WTC11 (cell line): ENCODE measurements around the gene SLC37A1. TPM values are rescaled to one million over a fixed set of nuclear protein-coding genes. Genes with fewer than 3 reads are reported as not detected.

Source experiments
- ATAC-seq: fragments of 200-7000 bp; cut with Tn5 transposase; 2 replicates; pipeline ENCODE4 v1.10.0; 2021; ENCODE audit warnings: mild to moderate bottlenecking, moderate library complexity
- CTCF ChIA-PET: fragments of 300-600 bp; sonication (Branson Sonifier 250); formaldehyde crosslinking; loops from one replicate; lab custom pipeline; 2021; ENCODE audit warnings: antibody characterized with exemption; lab: Charles Lee
- POLR2A ChIA-PET: fragments of 350-600 bp; sonication (Branson Sonifier 250); formaldehyde crosslinking; loops from one replicate; lab custom pipeline; 2021; ENCODE audit warnings: antibody characterized with exemption; lab: Charles Lee
- DNase-seq: peaks from one replicate; pipeline ENCODE4 v3.0.0; 2021; ENCODE audit warnings: low spot score
- H3K27ac Mint-ChIP-seq: 2 replicates; pipeline ENCODE4 v1.8.0; 2021; ENCODE audit warnings: mixed read lengths
- H3K27me3 Mint-ChIP-seq: 2 replicates; pipeline ENCODE4 v1.8.0; 2021; ENCODE audit warnings: low read depth, mild to moderate bottlenecking, moderate library complexity, mixed read lengths
- H3K36me3 Mint-ChIP-seq: 2 replicates; pipeline ENCODE4 v1.8.0; 2021; ENCODE audit warnings: mixed read lengths
- H3K4me1 Mint-ChIP-seq: 2 replicates; pipeline ENCODE4 v1.8.0; 2022; ENCODE audit warnings: mixed read lengths
- H3K4me3 Mint-ChIP-seq: 2 replicates; pipeline ENCODE4 v1.8.0; 2021; ENCODE audit warnings: mild to moderate bottlenecking, moderate library complexity, mixed read lengths
- H3K9me3 Mint-ChIP-seq: 2 replicates; pipeline ENCODE4 v1.8.0; 2021; ENCODE audit warnings: mixed read lengths
- CBFB ChIP-seq: sonication (generic); formaldehyde crosslinking; IDR thresholded peaks from 2 replicates; pipeline ENCODE4 v1.8.1; 2022; ENCODE audit warnings: mild to moderate bottlenecking, low read depth, missing genetic modification reagents
- FOXJ3 ChIP-seq: sonication (generic); formaldehyde crosslinking; IDR thresholded peaks from 2 replicates; pipeline ENCODE4 v1.9.0; 2021; ENCODE audit warnings: missing genetic modification reagents, mild to moderate bottlenecking, borderline replicate concordance
- FOXK1 ChIP-seq: sonication (generic); formaldehyde crosslinking; IDR thresholded peaks from 2 replicates; pipeline ENCODE4 v1.8.0; 2022; ENCODE audit warnings: mild to moderate bottlenecking, moderate library complexity, missing genetic modification reagents
- IRF2 ChIP-seq: sonication (generic); formaldehyde crosslinking; IDR thresholded peaks from 2 replicates; pipeline ENCODE4 v1.8.0; 2022; ENCODE audit warnings: low read depth, missing genetic modification reagents, borderline replicate concordance
- JAZF1 ChIP-seq: fragments of 250-450 bp; sonication (Bioruptor Pico); IDR thresholded peaks from 2 replicates; pipeline ENCODE4 v1.9.0; 2021; ENCODE audit warnings: moderate library complexity, mild to moderate bottlenecking, inconsistent platforms
- NFATC4 ChIP-seq: fragments of 250-450 bp; sonication (Bioruptor Pico); IDR thresholded peaks from 2 replicates; pipeline ENCODE4 v1.9.0; 2021; ENCODE audit warnings: mild to moderate bottlenecking
- OVOL2 ChIP-seq: fragments of 250-450 bp; sonication (Bioruptor Pico); IDR thresholded peaks from 2 replicates; pipeline ENCODE4 v1.9.0; 2021; ENCODE audit warnings: mild to moderate bottlenecking, borderline replicate concordance
- RELA ChIP-seq: sonication (generic); formaldehyde crosslinking; IDR thresholded peaks from 2 replicates; pipeline ENCODE4 v1.8.1; 2022; ENCODE audit warnings: missing genetic modification reagents, mild to moderate bottlenecking, borderline replicate concordance
- SP1 ChIP-seq: sonication (generic); formaldehyde crosslinking; conservative IDR thresholded peaks from 2 replicates; pipeline ENCODE4 v1.8.1; 2022; ENCODE audit warnings: missing genetic modification reagents
- TP53 ChIP-seq: sonication (generic); formaldehyde crosslinking; IDR thresholded peaks from 2 replicates; pipeline ENCODE4 v1.8.1; 2023; ENCODE audit warnings: mild to moderate bottlenecking, missing genetic modification reagents
- ZNF232 ChIP-seq: sonication (generic); formaldehyde crosslinking; IDR thresholded peaks from 2 replicates; pipeline ENCODE4 v1.8.0; 2022; ENCODE audit warnings: mild to moderate bottlenecking, missing genetic modification reagents
- ZNF396 ChIP-seq: fragments of 250-450 bp; sonication (Bioruptor Pico); IDR thresholded peaks from 2 replicates; pipeline ENCODE4 v1.8.0; 2021; ENCODE audit warnings: mild to moderate bottlenecking, moderate library complexity, borderline replicate concordance
- total RNA-seq: library from RNA; stranded (reverse); gene quantifications from 3 replicates; pipeline ENCODE4 v1.2.3, GENCODE V29; 2021
- TF ChIP-seq, protein P1 (sequence below): fragments of 250-450 bp; sonication (Bioruptor Pico); IDR thresholded peaks from 2 replicates; pipeline ENCODE4 v1.9.0; 2021; ENCODE audit warnings: moderate library complexity, mild to moderate bottlenecking, inconsistent platforms, borderline replicate concordance
- TF ChIP-seq, protein P2 (sequence below): sonication (generic); formaldehyde crosslinking; IDR thresholded peaks from 2 replicates; pipeline ENCODE4 v1.8.1; 2023; ENCODE audit warnings: mild to moderate bottlenecking, missing genetic modification reagents
- TF ChIP-seq, protein P3 (sequence below): sonication (generic); formaldehyde crosslinking; IDR thresholded peaks from 2 replicates; pipeline ENCODE4 v1.8.0; 2022; ENCODE audit warnings: mild to moderate bottlenecking, missing genetic modification reagents
- TF ChIP-seq, protein P4 (sequence below): sonication (generic); formaldehyde crosslinking; conservative IDR thresholded peaks from 2 replicates; pipeline ENCODE4 v1.8.1; 2023; ENCODE audit warnings: mild to moderate bottlenecking, low read depth, missing genetic modification reagents, moderate library complexity
- TF ChIP-seq, protein P5 (sequence below): fragments of 250-450 bp; sonication (Bioruptor Pico); IDR thresholded peaks from 2 replicates; pipeline ENCODE4 v1.9.0; 2021; ENCODE audit warnings: mild to moderate bottlenecking, borderline replicate concordance
- TF ChIP-seq, protein P6 (sequence below): sonication (generic); formaldehyde crosslinking; IDR thresholded peaks from 2 replicates; pipeline ENCODE4 v1.8.1; 2023; ENCODE audit warnings: mild to moderate bottlenecking, missing genetic modification reagents, borderline replicate concordance
- TF ChIP-seq, protein P7 (sequence below): sonication (generic); formaldehyde crosslinking; IDR thresholded peaks from 2 replicates; pipeline ENCODE4 v1.8.1; 2023; ENCODE audit warnings: mild to moderate bottlenecking, missing genetic modification reagents

Gene SLC37A1
- total RNA-seq, 1 experiment from 2014 or later, result 22.7 TPM

DNA sequence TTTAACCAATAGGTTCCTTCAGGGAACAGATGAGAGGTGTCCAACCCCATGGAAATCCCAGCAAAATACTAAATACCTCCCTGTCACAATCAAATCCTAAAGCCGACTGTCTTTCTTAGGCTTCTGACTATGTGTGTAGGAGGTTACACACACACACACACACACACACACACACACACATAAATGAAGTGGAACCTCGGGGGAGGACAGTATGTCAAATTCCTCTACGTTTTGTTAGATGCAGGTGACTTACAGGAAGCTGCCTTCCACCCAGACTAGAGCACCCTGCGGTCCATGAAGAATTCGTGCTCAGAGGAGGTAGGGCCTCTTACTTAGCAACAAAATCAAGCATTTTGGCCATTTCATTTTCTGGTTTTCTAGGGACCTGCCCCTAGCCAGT, 34.1 kb upstream of the SLC37A1 start:
- peaks cover 4% of the 10 kb centered on the region for H3K4me1 Mint-ChIP-seq
- TF ChIP-seq SP1 (CRISPR knock-in tag) (no peak), ZNF396 (no peak), JAZF1 (no peak), FOXK1 (CRISPR knock-in tag) (no peak), NFATC4 (no peak), FOXJ3 (no peak), ZNF232 (CRISPR knock-in tag) (no peak)
- TF ChIP-seq, protein P1, sequence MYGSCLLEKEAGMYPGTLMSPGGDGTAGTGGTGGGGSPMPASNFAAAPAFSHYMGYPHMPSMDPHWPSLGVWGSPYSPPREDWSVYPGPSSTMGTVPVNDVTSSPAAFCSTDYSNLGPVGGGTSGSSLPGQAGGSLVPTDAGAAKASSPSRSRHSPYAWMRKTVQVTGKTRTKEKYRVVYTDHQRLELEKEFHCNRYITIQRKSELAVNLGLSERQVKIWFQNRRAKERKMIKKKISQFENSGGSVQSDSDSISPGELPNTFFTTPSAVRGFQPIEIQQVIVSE (CRISPR knock-in tag), result no peak
- TF ChIP-seq, protein P2, sequence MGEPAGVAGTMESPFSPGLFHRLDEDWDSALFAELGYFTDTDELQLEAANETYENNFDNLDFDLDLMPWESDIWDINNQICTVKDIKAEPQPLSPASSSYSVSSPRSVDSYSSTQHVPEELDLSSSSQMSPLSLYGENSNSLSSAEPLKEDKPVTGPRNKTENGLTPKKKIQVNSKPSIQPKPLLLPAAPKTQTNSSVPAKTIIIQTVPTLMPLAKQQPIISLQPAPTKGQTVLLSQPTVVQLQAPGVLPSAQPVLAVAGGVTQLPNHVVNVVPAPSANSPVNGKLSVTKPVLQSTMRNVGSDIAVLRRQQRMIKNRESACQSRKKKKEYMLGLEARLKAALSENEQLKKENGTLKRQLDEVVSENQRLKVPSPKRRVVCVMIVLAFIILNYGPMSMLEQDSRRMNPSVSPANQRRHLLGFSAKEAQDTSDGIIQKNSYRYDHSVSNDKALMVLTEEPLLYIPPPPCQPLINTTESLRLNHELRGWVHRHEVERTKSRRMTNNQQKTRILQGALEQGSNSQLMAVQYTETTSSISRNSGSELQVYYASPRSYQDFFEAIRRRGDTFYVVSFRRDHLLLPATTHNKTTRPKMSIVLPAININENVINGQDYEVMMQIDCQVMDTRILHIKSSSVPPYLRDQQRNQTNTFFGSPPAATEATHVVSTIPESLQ (CRISPR knock-in tag), result no peak
- TF ChIP-seq, all 79 proteins: peak for 0
- no peak for ATAC-seq
- ChIA-PET CTCF (no interaction called here), POLR2A (no interaction called here)
- Mint-ChIP-seq H3K27me3 (no peaks in the 10 kb centered on the region), H3K9me3 (peaks cover 5% of the 10 kb centered on the region; the same call in 1 of the 2 replicates), H3K36me3 (no peaks in the 10 kb centered on the region), H3K4me3 (no peak overlapping the region), H3K27ac (no peak overlapping the region)
- no peak for DNase-seq

DNA sequence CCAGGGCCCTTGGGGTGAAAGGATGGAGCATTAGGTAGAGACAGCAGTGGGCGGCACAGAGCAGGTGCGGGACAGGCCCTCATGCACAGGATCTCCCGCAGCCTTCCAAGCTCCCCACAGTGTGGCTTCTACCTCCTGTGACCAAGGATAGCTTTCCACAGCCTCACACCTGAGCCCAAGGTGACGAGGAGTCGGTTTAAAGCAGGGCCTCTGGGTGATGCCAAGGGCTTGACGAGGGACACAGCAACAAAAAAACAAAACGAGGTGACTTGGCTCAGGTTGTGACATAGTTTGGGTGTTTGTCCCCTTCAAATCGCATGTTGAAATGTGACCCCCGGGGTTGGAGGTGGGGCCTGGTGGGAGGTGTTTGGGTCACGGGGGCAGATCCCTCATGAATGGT, 32.9 kb upstream of the SLC37A1 start:
- no peaks in the 10 kb centered on the region for H3K4me1 Mint-ChIP-seq
- H3K4me3 Mint-ChIP-seq, result no peak overlapping the region
- no peak overlapping the region for H3K27ac Mint-ChIP-seq
- no peaks in the 10 kb centered on the region for H3K36me3 Mint-ChIP-seq
- H3K27me3 Mint-ChIP-seq, result 0 out of 2 replicates have a peak, but pooled peaks cover 2% of the 10 kb centered on the region
- DNase-seq (no peak), ATAC-seq (no peak)
- ChIA-PET CTCF (no interaction called here), POLR2A (no interaction called here)
- TF ChIP-seq TP53 (CRISPR knock-in tag) (no peak), FOXK1 (CRISPR knock-in tag) (no peak), OVOL2 (CRISPR knock-in tag) (no peak), IRF2 (CRISPR knock-in tag) (no peak), CBFB (CRISPR knock-in tag) (no peak), FOXJ3 (no peak), RELA (CRISPR knock-in tag) (no peak)
- TF ChIP-seq, protein P3, sequence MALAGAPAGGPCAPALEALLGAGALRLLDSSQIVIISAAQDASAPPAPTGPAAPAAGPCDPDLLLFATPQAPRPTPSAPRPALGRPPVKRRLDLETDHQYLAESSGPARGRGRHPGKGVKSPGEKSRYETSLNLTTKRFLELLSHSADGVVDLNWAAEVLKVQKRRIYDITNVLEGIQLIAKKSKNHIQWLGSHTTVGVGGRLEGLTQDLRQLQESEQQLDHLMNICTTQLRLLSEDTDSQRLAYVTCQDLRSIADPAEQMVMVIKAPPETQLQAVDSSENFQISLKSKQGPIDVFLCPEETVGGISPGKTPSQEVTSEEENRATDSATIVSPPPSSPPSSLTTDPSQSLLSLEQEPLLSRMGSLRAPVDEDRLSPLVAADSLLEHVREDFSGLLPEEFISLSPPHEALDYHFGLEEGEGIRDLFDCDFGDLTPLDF, result no peak
- TF ChIP-seq, protein P4, sequence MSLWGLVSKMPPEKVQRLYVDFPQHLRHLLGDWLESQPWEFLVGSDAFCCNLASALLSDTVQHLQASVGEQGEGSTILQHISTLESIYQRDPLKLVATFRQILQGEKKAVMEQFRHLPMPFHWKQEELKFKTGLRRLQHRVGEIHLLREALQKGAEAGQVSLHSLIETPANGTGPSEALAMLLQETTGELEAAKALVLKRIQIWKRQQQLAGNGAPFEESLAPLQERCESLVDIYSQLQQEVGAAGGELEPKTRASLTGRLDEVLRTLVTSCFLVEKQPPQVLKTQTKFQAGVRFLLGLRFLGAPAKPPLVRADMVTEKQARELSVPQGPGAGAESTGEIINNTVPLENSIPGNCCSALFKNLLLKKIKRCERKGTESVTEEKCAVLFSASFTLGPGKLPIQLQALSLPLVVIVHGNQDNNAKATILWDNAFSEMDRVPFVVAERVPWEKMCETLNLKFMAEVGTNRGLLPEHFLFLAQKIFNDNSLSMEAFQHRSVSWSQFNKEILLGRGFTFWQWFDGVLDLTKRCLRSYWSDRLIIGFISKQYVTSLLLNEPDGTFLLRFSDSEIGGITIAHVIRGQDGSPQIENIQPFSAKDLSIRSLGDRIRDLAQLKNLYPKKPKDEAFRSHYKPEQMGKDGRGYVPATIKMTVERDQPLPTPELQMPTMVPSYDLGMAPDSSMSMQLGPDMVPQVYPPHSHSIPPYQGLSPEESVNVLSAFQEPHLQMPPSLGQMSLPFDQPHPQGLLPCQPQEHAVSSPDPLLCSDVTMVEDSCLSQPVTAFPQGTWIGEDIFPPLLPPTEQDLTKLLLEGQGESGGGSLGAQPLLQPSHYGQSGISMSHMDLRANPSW (CRISPR knock-in tag), result no peak
- TF ChIP-seq, protein P5, sequence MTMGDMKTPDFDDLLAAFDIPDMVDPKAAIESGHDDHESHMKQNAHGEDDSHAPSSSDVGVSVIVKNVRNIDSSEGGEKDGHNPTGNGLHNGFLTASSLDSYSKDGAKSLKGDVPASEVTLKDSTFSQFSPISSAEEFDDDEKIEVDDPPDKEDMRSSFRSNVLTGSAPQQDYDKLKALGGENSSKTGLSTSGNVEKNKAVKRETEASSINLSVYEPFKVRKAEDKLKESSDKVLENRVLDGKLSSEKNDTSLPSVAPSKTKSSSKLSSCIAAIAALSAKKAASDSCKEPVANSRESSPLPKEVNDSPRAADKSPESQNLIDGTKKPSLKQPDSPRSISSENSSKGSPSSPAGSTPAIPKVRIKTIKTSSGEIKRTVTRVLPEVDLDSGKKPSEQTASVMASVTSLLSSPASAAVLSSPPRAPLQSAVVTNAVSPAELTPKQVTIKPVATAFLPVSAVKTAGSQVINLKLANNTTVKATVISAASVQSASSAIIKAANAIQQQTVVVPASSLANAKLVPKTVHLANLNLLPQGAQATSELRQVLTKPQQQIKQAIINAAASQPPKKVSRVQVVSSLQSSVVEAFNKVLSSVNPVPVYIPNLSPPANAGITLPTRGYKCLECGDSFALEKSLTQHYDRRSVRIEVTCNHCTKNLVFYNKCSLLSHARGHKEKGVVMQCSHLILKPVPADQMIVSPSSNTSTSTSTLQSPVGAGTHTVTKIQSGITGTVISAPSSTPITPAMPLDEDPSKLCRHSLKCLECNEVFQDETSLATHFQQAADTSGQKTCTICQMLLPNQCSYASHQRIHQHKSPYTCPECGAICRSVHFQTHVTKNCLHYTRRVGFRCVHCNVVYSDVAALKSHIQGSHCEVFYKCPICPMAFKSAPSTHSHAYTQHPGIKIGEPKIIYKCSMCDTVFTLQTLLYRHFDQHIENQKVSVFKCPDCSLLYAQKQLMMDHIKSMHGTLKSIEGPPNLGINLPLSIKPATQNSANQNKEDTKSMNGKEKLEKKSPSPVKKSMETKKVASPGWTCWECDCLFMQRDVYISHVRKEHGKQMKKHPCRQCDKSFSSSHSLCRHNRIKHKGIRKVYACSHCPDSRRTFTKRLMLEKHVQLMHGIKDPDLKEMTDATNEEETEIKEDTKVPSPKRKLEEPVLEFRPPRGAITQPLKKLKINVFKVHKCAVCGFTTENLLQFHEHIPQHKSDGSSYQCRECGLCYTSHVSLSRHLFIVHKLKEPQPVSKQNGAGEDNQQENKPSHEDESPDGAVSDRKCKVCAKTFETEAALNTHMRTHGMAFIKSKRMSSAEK, result no peak
- TF ChIP-seq, protein P6, sequence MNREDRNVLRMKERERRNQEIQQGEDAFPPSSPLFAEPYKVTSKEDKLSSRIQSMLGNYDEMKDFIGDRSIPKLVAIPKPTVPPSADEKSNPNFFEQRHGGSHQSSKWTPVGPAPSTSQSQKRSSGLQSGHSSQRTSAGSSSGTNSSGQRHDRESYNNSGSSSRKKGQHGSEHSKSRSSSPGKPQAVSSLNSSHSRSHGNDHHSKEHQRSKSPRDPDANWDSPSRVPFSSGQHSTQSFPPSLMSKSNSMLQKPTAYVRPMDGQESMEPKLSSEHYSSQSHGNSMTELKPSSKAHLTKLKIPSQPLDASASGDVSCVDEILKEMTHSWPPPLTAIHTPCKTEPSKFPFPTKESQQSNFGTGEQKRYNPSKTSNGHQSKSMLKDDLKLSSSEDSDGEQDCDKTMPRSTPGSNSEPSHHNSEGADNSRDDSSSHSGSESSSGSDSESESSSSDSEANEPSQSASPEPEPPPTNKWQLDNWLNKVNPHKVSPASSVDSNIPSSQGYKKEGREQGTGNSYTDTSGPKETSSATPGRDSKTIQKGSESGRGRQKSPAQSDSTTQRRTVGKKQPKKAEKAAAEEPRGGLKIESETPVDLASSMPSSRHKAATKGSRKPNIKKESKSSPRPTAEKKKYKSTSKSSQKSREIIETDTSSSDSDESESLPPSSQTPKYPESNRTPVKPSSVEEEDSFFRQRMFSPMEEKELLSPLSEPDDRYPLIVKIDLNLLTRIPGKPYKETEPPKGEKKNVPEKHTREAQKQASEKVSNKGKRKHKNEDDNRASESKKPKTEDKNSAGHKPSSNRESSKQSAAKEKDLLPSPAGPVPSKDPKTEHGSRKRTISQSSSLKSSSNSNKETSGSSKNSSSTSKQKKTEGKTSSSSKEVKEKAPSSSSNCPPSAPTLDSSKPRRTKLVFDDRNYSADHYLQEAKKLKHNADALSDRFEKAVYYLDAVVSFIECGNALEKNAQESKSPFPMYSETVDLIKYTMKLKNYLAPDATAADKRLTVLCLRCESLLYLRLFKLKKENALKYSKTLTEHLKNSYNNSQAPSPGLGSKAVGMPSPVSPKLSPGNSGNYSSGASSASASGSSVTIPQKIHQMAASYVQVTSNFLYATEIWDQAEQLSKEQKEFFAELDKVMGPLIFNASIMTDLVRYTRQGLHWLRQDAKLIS (CRISPR knock-in tag), result no peak
- TF ChIP-seq, protein P7, sequence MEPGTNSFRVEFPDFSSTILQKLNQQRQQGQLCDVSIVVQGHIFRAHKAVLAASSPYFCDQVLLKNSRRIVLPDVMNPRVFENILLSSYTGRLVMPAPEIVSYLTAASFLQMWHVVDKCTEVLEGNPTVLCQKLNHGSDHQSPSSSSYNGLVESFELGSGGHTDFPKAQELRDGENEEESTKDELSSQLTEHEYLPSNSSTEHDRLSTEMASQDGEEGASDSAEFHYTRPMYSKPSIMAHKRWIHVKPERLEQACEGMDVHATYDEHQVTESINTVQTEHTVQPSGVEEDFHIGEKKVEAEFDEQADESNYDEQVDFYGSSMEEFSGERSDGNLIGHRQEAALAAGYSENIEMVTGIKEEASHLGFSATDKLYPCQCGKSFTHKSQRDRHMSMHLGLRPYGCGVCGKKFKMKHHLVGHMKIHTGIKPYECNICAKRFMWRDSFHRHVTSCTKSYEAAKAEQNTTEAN (CRISPR knock-in tag), result no peak
- H3K9me3 Mint-ChIP-seq, result peaks cover 5% of the 10 kb centered on the region; the same call in 1 of the 2 replicates
